ENCODE results near the gene ANKRD10.

The ANKRD10 gene

GRCh38 chr13:110885516-110885915 lies 29.4 kb downstream of the ANKRD10 start:
- DNase-seq, result no peak

GRCh38 chr13:110884517-110884916 lies 30.4 kb downstream of the ANKRD10 start:
- DNase-seq, result no peak

- no peak for DNase-seq
Observed at GRCh38 chr13:110883542-110883941, 31.3 kb downstream of the ANKRD10 start.

GRCh38 chr13:110882972-110883371 lies 31.9 kb downstream of the ANKRD10 start:
- no peak for DNase-seq

- DNase-seq, result no peak
Observed at GRCh38 chr13:110881839-110882627, 32.8 kb downstream of the ANKRD10 start.

GRCh38 chr13:110880627-110881026 lies 34.2 kb downstream of the ANKRD10 start:
- no peak for DNase-seq

- no peak for DNase-seq
Observed at GRCh38 chr13:110879482-110879881, 35.4 kb downstream of the ANKRD10 start.

- no peak for DNase-seq
Observed at GRCh38 chr13:110877737-110878258, 37.1 kb downstream of the ANKRD10 start.

GRCh38 chr13:110876609-110877008 lies 38.3 kb downstream of the ANKRD10 start:
- DNase-seq, result no peak

- no peak for DNase-seq
Observed at GRCh38 chr13:110875241-110875640, 39.6 kb downstream of the ANKRD10 start.

- no peak for DNase-seq
Observed at GRCh38 chr13:110874508-110874960, 40.3 kb downstream of the ANKRD10 start.

GRCh38 chr13:110873639-110874507 lies 41.0 kb downstream of the ANKRD10 start:
- DNase-seq, result no peak

GRCh38 chr13:110872768-110873638 lies 41.9 kb downstream of the ANKRD10 start:
- DNase-seq, result no peak

GRCh38 chr13:110872034-110872767 lies 42.7 kb downstream of the ANKRD10 start:
- no peak for DNase-seq

- DNase-seq, result no peak
Observed at GRCh38 chr13:110869805-110870706, 44.8 kb downstream of the ANKRD10 start.

- DNase-seq, result no peak
Observed at GRCh38 chr13:110869231-110869804, 45.6 kb downstream of the ANKRD10 start.

GRCh38 chr13:110868720-110869119 lies 46.1 kb downstream of the ANKRD10 start:
- no peak for DNase-seq

- no peak for DNase-seq
Observed at GRCh38 chr13:110867380-110867779, 47.5 kb downstream of the ANKRD10 start.

GRCh38 chr13:110866491-110867170 lies 48.2 kb downstream of the ANKRD10 start:
- DNase-seq, result no peak

- no peak for DNase-seq
Observed at GRCh38 chr13:110863685-110864084, 51.2 kb downstream of the ANKRD10 start.
